SH-SY5Y (cell line): Measurements from ENCODE around the gene KL.

Source experiments
- GATA2 ChIP-seq: IDR thresholded peaks from 2 replicates; pipeline ENCODE4 v1.6.1; 2011; ENCODE audit warnings: mild to moderate bottlenecking, low read depth, low read length
- GATA3 ChIP-seq: IDR thresholded peaks from 2 replicates; pipeline ENCODE4 v1.6.1; 2011; ENCODE audit warnings: low read depth, mild to moderate bottlenecking, low read length, moderate library complexity

Gene KL

DNA sequence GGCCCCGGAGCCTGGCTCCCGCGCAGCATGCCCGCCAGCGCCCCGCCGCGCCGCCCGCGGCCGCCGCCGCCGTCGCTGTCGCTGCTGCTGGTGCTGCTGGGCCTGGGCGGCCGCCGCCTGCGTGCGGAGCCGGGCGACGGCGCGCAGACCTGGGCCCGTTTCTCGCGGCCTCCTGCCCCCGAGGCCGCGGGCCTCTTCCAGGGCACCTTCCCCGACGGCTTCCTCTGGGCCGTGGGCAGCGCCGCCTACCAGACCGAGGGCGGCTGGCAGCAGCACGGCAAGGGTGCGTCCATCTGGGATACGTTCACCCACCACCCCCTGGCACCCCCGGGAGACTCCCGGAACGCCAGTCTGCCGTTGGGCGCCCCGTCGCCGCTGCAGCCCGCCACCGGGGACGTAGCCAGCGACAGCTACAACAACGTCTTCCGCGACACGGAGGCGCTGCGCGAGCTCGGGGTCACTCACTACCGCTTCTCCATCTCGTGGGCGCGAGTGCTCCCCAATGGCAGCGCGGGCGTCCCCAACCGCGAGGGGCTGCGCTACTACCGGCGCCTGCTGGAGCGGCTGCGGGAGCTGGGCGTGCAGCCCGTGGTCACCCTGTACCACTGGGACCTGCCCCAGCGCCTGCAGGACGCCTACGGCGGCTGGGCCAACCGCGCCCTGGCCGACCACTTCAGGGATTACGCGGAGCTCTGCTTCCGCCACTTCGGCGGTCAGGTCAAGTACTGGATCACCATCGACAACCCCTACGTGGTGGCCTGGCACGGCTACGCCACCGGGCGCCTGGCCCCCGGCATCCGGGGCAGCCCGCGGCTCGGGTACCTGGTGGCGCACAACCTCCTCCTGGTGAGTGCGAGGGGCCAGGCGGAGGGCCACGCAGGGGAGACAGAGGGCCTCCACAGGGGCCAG, at the start of gene KL:
Gene KL, plus strand, starts transcription at position 10 of the 909 bp plus-strand sequence. Its CDS starts 18 bp downstream, at position 28.
- TF ChIP-seq GATA3 (no peak), GATA2 (no peak)

DNA sequence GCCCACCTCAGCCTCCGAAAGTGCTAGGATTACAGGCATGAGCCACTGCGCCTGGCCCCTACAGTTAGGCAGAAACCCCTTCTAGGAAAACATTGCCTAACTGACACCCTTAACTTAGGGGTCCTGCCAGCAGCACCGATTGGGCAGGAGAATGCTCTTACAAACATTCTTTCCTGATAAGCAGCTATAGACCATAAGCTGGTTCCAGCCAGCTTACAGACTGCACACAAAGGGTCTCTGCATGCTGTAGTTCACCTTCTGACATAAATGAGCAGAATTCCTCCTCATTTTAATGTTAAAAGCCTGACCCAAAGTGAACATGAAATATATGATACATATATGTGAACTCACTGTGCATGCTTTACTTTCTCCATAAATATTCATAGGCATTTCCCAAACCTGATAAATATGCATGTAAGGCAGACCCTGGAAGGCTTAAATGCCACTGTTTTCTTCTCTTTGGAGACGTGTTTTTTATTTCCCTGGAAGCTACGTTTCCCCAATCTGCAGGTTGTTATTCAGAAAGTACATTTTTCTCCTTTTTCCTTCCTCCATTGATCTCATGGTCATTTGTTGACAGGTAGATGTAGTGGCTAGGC, 48.5 kb upstream of the KL start:
- TF ChIP-seq GATA3 = no peak
- TF ChIP-seq GATA2 = no peak

DNA sequence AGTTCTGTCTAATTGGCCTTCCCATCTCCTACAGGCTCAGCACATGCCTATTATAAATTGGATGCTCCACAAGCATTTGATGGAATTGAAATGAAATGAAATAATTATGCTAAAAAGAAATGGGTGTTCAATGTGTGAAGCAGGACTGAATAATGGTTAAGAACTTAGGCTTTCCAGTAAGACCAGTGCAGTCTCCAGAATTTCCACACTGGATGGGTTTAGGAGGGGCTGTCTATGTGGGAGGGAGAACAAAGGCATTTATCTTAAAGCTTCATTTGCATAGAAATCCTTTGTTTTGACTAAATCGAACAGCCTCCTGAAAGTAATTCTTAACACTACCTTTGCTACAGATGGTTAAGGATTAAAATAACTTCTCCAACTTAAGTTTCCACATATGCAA, 47.9 kb upstream of the KL start:
- TF ChIP-seq GATA2 = no peak
- no peak for TF ChIP-seq GATA3

DNA sequence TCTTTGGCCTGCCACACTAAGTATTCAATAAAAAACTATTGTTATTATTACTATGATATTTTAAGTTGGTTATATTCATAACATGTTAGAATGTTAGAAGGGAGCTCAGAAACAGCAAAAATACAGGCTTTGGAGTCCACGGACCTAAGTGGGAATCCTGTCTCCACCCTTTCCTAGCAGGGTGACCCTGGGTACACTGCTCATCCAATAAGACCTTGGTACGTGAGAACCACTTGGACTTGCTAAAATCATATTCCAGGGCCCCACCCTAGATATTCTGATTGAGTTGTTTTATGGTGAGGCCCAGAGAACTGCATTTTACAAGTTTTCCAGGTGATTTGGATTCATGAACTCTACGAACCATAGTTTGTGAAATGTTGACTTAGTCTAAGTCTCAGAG, 47.4 kb upstream of the KL start:
- no peak for TF ChIP-seq GATA2
- no peak for TF ChIP-seq GATA3

DNA sequence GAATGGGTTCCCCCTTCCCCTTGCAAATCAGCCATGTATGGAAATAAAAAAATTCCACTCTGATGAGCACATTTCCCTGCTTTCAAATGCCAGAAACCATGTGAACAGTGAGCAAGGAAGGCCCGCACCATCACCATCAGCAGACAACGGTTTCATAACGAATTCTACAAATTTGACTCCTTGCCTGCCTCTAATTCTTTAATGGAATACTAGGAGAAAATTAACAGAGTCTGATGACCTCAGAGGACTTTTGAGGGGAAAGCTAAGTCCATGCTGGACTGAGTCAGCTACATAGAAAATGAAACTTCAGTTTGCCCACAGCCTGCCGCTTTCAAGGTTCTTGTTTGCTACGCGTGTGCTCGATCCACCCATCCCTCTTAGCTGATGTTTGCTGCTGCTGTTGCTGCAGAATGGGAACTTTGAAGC, 46.7 kb upstream of the KL start:
- TF ChIP-seq GATA2 (no peak), GATA3 (no peak)

DNA sequence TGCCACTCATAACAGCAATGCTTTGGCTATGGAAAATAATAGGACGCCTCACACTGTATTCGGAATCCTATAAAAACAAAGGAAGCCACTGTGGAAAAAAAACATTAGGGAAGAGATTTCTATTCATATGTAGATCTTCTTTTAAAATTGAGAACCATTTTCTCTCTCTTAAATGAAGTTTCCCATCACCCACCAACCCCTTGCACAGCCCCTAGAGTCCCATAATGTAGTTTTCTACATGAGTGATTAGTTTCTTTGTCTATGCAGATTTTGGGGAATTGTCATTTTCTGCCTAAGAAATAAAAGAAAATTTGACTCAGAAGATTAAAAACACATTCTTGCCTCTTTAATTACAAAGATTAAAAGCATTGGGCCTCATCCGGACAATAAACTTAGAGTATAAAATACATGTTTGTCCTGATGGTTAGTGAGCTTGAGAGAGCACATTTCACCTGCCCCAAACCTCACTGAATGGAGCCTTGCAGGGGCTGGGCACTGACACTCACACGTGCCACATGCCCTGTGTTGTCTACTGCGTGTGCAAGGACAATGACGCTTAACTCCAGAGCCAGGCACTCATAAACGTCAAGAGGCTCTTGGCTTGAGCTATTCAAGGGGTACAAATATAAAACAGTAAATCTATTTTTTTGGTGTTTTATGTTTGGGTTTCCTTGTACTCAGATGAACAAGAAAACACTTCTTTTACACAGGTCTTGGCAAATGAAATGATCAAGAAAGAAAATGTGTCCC, 40.0 kb upstream of the KL start:
- TF ChIP-seq GATA3 (no peak), GATA2 (no peak)

DNA sequence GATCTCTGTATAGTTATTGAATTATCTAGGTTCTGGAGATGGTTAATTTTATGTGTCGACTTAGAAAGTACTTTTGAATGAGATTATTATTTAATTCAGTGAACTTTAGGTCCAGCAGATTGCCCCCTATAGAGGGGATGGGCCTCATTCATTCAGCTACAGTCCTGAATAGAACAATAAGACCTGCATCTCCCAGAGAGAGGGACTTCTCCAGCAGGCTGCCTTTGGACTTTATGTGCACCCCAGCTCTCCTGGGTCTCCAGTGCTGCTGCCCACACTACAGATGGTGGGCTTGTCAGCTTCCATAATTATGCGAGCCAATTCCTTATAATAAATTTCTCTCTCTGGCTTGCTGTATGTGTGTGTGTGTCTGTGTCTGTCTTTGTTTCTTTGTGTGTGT, 39.3 kb upstream of the KL start:
- TF ChIP-seq GATA2 (no peak), GATA3 (no peak)

DNA sequence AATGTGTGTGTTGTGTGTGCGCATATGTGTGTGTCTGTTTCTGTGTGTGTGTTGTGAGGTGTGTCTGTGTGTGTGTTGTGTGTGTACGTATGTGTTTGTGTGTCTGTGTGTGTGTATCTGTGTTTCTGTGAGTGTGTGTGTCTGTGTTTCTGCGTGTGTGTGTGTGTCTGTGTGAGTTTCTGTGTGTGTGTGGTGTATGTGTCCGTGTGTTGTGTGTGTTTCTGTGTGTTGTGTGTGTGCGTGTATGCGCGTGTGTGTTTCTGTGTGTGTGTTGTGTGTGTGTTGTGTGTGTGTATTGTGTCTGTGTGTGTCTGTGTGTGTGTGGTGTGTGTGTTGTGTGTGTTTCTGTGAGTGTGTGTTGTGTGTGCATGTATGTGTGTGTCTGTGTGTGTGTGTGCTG, 38.9 kb upstream of the KL start:
- TF ChIP-seq GATA3 (no peak), GATA2 (no peak)

DNA sequence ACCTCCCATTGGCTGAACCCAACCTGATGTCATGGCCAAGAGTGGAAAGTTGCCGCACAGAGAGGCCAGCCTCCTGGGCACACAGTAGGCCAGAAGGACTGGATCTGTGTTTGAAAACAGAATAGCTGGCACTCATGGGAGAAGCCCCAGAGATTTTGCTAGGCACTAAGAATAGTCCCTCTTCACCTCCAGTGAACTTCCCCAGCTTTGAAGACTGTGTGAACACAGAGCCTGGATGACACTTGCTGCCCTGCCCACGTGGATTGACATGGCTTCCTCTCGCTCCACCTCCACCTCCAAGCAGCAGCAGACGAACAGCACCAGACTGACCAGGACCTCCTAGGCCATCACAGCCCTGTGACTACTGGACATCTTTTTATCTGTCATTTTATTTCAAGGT, 37.9 kb upstream of the KL start:
- TF ChIP-seq GATA3 (no peak), GATA2 (no peak)

DNA sequence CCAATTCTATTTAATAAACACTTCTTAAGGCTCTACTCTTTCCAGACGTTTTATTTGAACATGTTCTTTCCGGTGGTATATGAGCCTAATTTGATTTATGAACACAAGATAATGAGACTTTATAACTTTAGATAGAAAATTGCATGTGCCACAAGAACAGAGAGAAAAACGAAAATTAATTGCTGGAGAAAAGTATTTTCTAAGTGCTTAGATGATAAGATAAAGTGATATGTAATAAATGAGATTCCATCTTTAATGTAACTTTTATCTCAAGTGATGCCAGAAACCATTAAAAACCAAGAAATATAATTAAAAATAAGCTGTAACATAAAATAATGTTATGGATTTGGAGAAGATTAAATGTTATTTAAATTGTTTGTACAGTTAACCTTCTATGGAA, 33.2 kb upstream of the KL start:
- TF ChIP-seq GATA2 (no peak), GATA3 (no peak)

DNA sequence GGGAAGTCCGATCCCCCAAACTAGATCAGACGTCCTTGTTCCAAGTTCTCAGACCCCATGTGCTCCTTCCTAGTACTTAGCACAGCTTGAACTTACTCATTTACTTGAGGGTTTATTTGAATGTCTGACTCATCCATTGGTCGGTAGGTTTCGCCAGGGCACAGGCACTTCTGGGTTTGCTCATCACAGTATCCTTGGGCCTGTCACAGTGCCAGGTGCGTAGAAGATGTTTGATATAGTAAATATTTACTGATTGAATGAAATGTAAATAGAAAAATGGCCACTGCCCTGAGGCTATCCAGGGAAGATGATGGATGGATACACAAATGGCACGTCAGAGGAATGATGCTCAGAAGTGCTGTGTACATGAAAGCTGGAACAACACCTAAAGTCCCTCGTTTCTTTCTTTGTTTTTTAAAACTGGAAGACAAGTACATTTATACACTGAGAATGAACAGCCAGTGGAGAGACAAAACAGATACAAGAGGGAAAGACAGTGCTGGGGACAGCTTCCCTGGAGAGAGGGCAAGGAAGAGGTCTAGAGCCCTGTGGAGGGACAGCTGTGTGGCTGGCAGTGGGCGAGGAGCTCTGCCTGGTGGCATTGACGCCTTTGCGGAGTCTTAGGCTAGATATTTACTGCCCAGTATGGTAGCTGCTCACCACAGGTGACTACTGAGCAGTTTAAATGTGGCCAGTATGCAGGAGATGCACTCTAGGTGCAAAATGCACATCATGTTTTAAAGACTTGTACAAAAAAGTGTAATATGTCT, 31.2 kb upstream of the KL start:
- TF ChIP-seq GATA3 (no peak), GATA2 (no peak)

DNA sequence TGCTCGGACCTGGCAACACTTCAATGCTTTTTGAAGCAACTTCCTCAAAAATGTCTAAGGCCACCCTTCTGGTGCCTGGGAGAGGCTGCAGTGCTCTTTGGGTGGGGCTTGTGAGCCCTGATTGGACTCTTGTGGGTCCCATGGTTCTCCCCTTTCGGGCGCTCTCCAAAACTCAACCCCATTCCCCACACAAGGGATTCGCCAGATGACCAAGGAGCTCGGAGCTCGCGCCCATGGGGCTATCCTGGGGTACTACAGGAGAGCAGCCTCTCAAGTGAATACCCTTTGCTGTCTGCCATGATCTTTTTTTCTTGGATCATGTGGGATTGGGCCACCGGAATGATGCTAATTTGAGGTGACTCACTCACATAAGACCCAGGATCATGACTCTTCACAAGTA, 29.7 kb upstream of the KL start:
- TF ChIP-seq GATA3 (no peak), GATA2 (no peak)

DNA sequence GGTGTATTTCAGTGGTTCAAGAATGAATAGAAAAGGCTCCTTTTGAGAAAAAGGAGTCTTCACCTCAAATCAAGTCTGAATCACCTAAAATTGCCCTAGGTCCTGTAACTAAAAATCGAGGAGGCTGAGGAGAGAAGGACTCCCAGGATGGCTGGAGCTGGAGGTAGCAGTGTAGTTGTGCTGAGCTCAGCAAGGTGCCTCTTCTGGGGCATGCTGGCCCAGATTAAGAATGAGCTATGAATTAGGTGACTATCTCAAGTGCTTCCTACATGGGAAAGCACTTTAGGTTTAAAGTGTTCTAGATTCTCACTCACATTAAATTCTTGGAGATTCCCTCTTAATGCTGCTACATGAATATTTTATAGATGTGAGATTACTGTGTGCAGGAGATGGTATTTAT, 28.8 kb upstream of the KL start:
- no peak for TF ChIP-seq GATA2
- no peak for TF ChIP-seq GATA3
